SK-N-SH (cell line): ENCODE measurements around the gene ACVRL1. TPM values are rescaled to one million over a fixed set of nuclear protein-coding genes. Genes with fewer than 3 reads are reported as not detected.

Source experiments
- CTCF ChIA-PET: fragments of 300-600, 350-600 bp; formaldehyde crosslinking; extraction: SDS; loops from one replicate; lab custom pipeline; 2021; lab: Yijun Ruan, JAX
- POLR2A ChIA-PET: fragments of 350-600 bp; sonication (Branson Sonifier 250); formaldehyde crosslinking; extraction: SDS; loops from one replicate; lab custom pipeline; 2020; ENCODE audit warnings: antibody characterized with exemption, inconsistent platforms; lab: Yijun Ruan, JAX
- DNase-seq: peaks from one replicate; pipeline ENCODE4 v3.0.0; 2012
- H2AFZ ChIP-seq: fragments of 200-600 bp; sonication (generic); 2 replicates; pipeline ENCODE4 v1.8.1; 2016; ENCODE audit warnings: antibody characterized with exemption, mild to moderate bottlenecking, low read depth
- H3F3A ChIP-seq: fragments of 200-600 bp; sonication (generic); replicated peaks from 2 replicates; pipeline ENCODE3; 2016; ENCODE audit warnings: antibody characterized with exemption, mild to moderate bottlenecking; ENCODE audit not compliant: insufficient read depth
- H3K27ac ChIP-seq, 2 experiments: fragments of 200-500 bp in 1 of 2; fragments of 200-600 bp in 1 of 2; sonication (Bioruptor generic) in 1 of 2; sonication (generic), shearing (Covaris generic) in 1 of 2; 2 replicates each; pipeline versions ENCODE4 v1.5.1 to v1.6.1; 2014 to 2016; ENCODE audit warnings: low read depth in 2 of 2, inconsistent platforms in 1 of 2, low read length in 1 of 2, mild to moderate bottlenecking in 1 of 2, mixed read lengths in 1 of 2
- H3K27me3 ChIP-seq: fragments of 200-600 bp; sonication (generic), shearing (Covaris generic); 2 replicates; pipeline ENCODE4 v1.6.1; 2016; ENCODE audit warnings: mixed run types; ENCODE audit not compliant: insufficient read depth
- H3K36me3 ChIP-seq, 2 experiments: fragments of 200-500 bp in 1 of 2; fragments of 200-600 bp in 1 of 2; sonication (Bioruptor generic) in 1 of 2; sonication (generic) in 1 of 2; replicated peaks in 1 of 2; 2 replicates each; pipeline versions ENCODE3 to v1.5.1; 2014 to 2016; ENCODE audit warnings: low read length in 1 of 2, mild to moderate bottlenecking in 1 of 2; ENCODE audit not compliant: insufficient read depth in 2 of 2, control insufficient read depth in 1 of 2
- H3K4me1 ChIP-seq, 2 experiments: fragments of 200-500 bp in 1 of 2; fragments of 200-600 bp in 1 of 2; sonication (Bioruptor generic) in 1 of 2; sonication (generic), shearing (Covaris generic) in 1 of 2; 2 replicates each; pipeline versions ENCODE4 v1.5.1 to v1.6.1; 2014 to 2016; ENCODE audit warnings: low read depth in 1 of 2, low read length in 1 of 2, mixed run types in 1 of 2; ENCODE audit not compliant: insufficient read depth in 2 of 2, control insufficient read depth in 1 of 2
- H3K4me2 ChIP-seq: fragments of 200-600 bp; sonication (generic), shearing (Covaris generic); 2 replicates; pipeline ENCODE4 v1.6.1; 2017; ENCODE audit warnings: mixed run types
- H3K4me3 ChIP-seq, 2 experiments: fragments of 200-500 bp in 1 of 2; fragments of 200-600 bp in 1 of 2; sonication (Bioruptor generic) in 1 of 2; sonication (generic), shearing (Covaris generic) in 1 of 2; 2 replicates each; pipeline versions ENCODE4 v1.5.1 to v1.8.1; 2014 to 2016; ENCODE audit warnings: low read depth in 2 of 2, inconsistent platforms in 1 of 2, low read length in 1 of 2, mild to moderate bottlenecking in 1 of 2, mixed read lengths in 1 of 2, moderate library complexity in 1 of 2
- H3K79me2 ChIP-seq: fragments of 200-600 bp; sonication (generic); 2 replicates; pipeline ENCODE4 v1.8.1; 2017; ENCODE audit warnings: mild to moderate bottlenecking; ENCODE audit not compliant: insufficient read depth
- H3K9ac ChIP-seq: fragments of 200-600 bp; sonication (generic); 2 replicates; pipeline ENCODE4 v1.6.1; 2017; ENCODE audit warnings: mixed run types
- H3K9me2 ChIP-seq: fragments of 200-600 bp; sonication (generic); 2 replicates; pipeline ENCODE4 v1.6.1; 2017; ENCODE audit warnings: mixed run types
- H3K9me3 ChIP-seq: fragments of 200-600 bp; sonication (generic); 2 replicates; pipeline ENCODE4 v1.6.1; 2017; ENCODE audit warnings: mixed run types, mild to moderate bottlenecking, moderate library complexity
- H4K20me1 ChIP-seq: fragments of 200-600 bp; sonication (generic); 2 replicates; pipeline ENCODE4 v1.6.1; 2017; ENCODE audit warnings: mild to moderate bottlenecking, mixed run types; ENCODE audit not compliant: insufficient read depth
- CHD2 ChIP-seq: fragments of 150-350 bp; IDR thresholded peaks from 2 replicates; pipeline ENCODE4 v1.6.1; 2018; ENCODE audit warnings: low read length; ENCODE audit not compliant: partially characterized antibody
- EP300 ChIP-seq, 2 experiments: IDR thresholded peaks; 2 replicates each; pipeline versions ENCODE4 v1.4.0 to v1.6.1; 2012; ENCODE audit warnings: borderline replicate concordance in 1 of 2, low read depth in 1 of 2, low read length in 1 of 2
- FOXJ3 ChIP-seq: sonication (generic); formaldehyde crosslinking; IDR thresholded peaks from 2 replicates; pipeline ENCODE4 v1.5.1; 2020; ENCODE audit warnings: mild to moderate bottlenecking, missing genetic modification reagents
- FOXM1 ChIP-seq: IDR thresholded peaks from 2 replicates; pipeline ENCODE4 v1.4.0; 2012; ENCODE audit warnings: low read depth, mild to moderate bottlenecking
- GATA2 ChIP-seq: sonication (generic); formaldehyde crosslinking; IDR thresholded peaks from 2 replicates; pipeline ENCODE4 v1.5.0; 2020; ENCODE audit warnings: mild to moderate bottlenecking, missing genetic modification reagents
- MXI1 ChIP-seq: IDR thresholded peaks from 2 replicates; pipeline ENCODE4 v1.6.1; 2012; ENCODE audit warnings: mild to moderate bottlenecking, low read depth, low read length, improper control_type of control experiment
- NRF1 ChIP-seq: IDR thresholded peaks from 2 replicates; pipeline ENCODE4 v1.6.1; 2012; ENCODE audit warnings: low read depth, mild to moderate bottlenecking, low read length
- RCOR1 ChIP-seq: fragments of 150-350 bp; IDR thresholded peaks from 2 replicates; pipeline ENCODE4 v1.6.1; 2017; ENCODE audit warnings: antibody characterized with exemption, low read length
- RFX5 ChIP-seq: IDR thresholded peaks from 2 replicates; pipeline ENCODE4 v1.6.1; 2012; ENCODE audit warnings: mild to moderate bottlenecking, improper control_type of control experiment, low read length
- RXRA ChIP-seq: IDR thresholded peaks from 2 replicates; pipeline ENCODE4 v1.4.0; 2012; ENCODE audit warnings: low read depth, mild to moderate bottlenecking, borderline replicate concordance
- SMC3 ChIP-seq: IDR thresholded peaks from 2 replicates; pipeline ENCODE4 v1.6.1; 2012; ENCODE audit warnings: low read depth, low read length, improper control_type of control experiment
- TAF1 ChIP-seq: IDR thresholded peaks from 2 replicates; pipeline ENCODE4 v1.6.1; 2012; ENCODE audit warnings: low read depth, mild to moderate bottlenecking, low read length, moderate library complexity, borderline replicate concordance
- TCF12 ChIP-seq: IDR thresholded peaks from 2 replicates; pipeline ENCODE4 v1.4.0; 2012
- TEAD4 ChIP-seq: IDR thresholded peaks from 2 replicates; pipeline ENCODE4 v1.4.0; 2012; ENCODE audit warnings: mild to moderate bottlenecking, borderline replicate concordance; ENCODE audit not compliant: insufficient read depth
- YY1 ChIP-seq: IDR thresholded peaks from 2 replicates; pipeline ENCODE4 v1.4.0; 2012; ENCODE audit warnings: low read depth, mild to moderate bottlenecking
- WGBS: methylation state at CpG from one replicate; pipeline ENCODE4 v1.1.6; 2017; ENCODE audit warnings: low lambda C conversion rate; 5-methylcytosine and 5-hydroxymethylcytosine counted together
- polyA plus RNA-seq, 3 experiments: library from polyadenylated mRNA; depleted of rRNA; stranded (reverse); fragments of >200 nt; gene quantifications; 2 replicates each; pipeline ENCODE4 v1.2.3, GENCODE V29; 2012
- TF ChIP-seq, protein P1 (sequence below): IDR thresholded peaks from 2 replicates; pipeline ENCODE4 v1.4.0; 2012; ENCODE audit warnings: low read depth, borderline replicate concordance
- TF ChIP-seq, protein P2 (sequence below): fragments of 150-350 bp; IDR thresholded peaks from 2 replicates; pipeline ENCODE4 v1.6.1; 2017; ENCODE audit warnings: antibody characterized with exemption, low read length, low read depth, borderline replicate concordance
- TF ChIP-seq, protein P3 (sequence below): fragments of 200-600 bp; sonication (generic); IDR thresholded peaks from 2 replicates; pipeline ENCODE4 v1.6.1; 2017; ENCODE audit warnings: antibody characterized with exemption, mild to moderate bottlenecking, moderate library complexity
- TF ChIP-seq, protein P4 (sequence below): IDR thresholded peaks from 2 replicates; pipeline ENCODE4; 2012

Gene ACVRL1
- polyA plus RNA-seq, 1 of the 3 experiments (the other 2 are of a cell fraction), result 0.07 TPM

DNA sequence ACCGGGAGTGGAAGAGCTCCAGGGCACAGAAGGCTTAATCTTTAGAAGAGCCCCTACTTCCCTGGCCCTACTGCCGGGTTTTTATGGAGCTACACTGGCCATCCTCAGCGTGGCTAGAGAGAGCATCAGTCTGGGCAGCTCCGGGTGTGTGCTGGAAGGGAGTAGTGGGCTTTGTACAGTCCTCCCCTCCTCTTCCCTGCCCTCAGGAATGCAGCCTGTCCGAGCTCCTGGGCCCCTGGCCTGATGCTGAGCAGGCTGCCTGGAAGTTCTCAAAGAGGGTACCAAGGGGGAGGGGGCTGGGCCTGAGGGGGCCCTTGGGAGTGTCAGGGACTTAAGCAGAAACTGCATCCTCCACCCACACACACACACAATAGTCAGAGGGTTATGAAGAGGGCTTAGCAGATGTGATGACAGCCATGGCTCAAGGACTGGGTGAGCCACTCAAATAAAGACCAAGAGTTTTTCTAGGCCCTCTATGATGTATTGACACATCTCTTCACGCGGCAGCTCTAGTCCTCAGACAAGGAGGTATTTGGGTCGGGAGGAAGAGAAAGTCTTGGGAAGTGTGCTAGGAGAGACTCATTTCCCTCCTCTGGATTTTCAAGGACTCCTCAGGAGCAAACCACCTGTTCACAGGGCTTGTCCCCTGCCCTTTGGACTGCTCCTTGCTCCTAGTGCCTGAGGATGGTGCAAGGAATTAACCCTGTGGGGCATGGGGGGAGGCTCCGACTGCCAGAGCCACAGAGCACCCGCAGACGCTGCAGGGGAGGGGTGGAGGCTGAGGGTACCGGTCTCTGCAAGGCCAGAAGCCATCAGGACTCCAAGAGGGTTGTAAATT is 42.3 kb upstream of the ACVRL1 start:
- Histone ChIP-seq H3F3A (no peaks in the 10 kb centered on the region), H3K9me3 (no peaks in the 10 kb centered on the region), H3K27ac (no peak overlapping the region), H3K27me3 (no peaks in the 10 kb centered on the region; the same call in 1 of the 2 replicates), H3K79me2 (no peaks in the 10 kb centered on the region), H2AFZ (no peak overlapping the region), H3K9me2 (no peaks in the 10 kb centered on the region), H3K4me3 (no peak overlapping the region), H3K4me1 (peaks cover 0 to 45% of the 10 kb centered on the region in 2 experiments; a peak in 1 of 4 replicates), H3K36me3 (no peaks in the 10 kb centered on the region), H4K20me1 (no peaks in the 10 kb centered on the region), H3K4me2 (no peak overlapping the region), H3K9ac (no peak overlapping the region)
- TF ChIP-seq YY1, result no peak
- TF ChIP-seq NRF1, result no peak
- TF ChIP-seq SMC3, result no peak
- TF ChIP-seq RCOR1, result no peak
- TF ChIP-seq, protein P1, sequence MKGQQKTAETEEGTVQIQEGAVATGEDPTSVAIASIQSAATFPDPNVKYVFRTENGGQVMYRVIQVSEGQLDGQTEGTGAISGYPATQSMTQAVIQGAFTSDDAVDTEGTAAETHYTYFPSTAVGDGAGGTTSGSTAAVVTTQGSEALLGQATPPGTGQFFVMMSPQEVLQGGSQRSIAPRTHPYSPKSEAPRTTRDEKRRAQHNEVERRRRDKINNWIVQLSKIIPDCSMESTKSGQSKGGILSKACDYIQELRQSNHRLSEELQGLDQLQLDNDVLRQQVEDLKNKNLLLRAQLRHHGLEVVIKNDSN, result no peak
- TF ChIP-seq EP300 (IDR thresholded peaks at IDR 0.05; ENCODE audit: borderline replicate concordance in 1 of 2, low read depth in 1 of 2, low read length in 1 of 2), result no peak
- no peak for TF ChIP-seq RXRA
- no peak for TF ChIP-seq TEAD4
- TF ChIP-seq FOXM1, result no peak
- 85% methylated on average over 10 of the region's 12 CpGs for WGBS
- peak; percentile 52 for DNase-seq
- ChIA-PET POLR2A (interaction anchor here (1.0 kb wide), 1 partner anchor 20 kb away, joined by 3 read pairs; no protein-coding TSS in a partner anchor), CTCF (interaction anchor here (0.8 to 18.2 kb wide), 9 partner anchors 9 to 49 kb away, joined by 3 to 194 read pairs (median 4); a partner anchor contains a TSS)

DNA sequence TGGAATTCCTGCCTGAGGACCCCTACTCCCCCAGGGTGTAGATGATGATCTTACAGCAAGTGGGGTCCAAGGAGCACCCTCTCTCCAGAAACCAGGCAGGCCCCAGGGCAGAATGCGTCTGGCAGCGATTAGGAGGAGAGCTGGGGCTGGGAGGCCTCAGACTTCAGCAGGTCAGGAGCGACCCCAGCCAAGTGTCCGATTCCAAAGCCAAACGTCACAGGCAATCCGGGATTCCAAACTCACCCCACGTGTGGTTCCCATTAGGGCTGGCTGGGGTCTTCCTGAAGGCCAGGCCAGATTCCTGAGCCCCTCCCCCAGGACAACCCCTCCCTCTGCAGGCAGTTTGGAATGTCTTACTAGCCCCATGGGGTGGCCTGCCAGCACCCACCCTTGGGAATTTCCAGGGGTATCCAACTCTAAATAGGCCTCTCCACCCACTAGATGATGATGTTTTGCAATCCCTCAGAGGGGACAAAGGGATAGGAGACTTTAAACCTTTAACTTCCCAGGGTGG is 41.5 kb upstream of the ACVRL1 start:
- Histone ChIP-seq H3K4me2 (no peak overlapping the region), H3K4me1 (peaks cover 0 to 51% of the 10 kb centered on the region in 2 experiments; a peak in 1 of 4 replicates), H3K9me3 (no peaks in the 10 kb centered on the region), H2AFZ (no peak overlapping the region), H3K27me3 (no peaks in the 10 kb centered on the region; the same call in 1 of the 2 replicates), H3K9me2 (no peaks in the 10 kb centered on the region), H3K9ac (no peak overlapping the region), H3F3A (no peaks in the 10 kb centered on the region), H3K79me2 (no peaks in the 10 kb centered on the region), H3K27ac (no peak overlapping the region), H3K36me3 (no peaks in the 10 kb centered on the region), H3K4me3 (no peak overlapping the region), H4K20me1 (no peaks in the 10 kb centered on the region)
- POLR2A ChIA-PET, result no interaction called here
- CTCF ChIA-PET, result interaction anchor here (1.4 to 18.2 kb wide), 3 partner anchors 9 to 50 kb away, joined by 4 to 194 read pairs (median 7); a partner anchor contains a TSS
- DNase-seq, result peak; percentile 60
- WGBS, result no CpG with 5 or more reads among the region's 7 CpGs
- TF ChIP-seq, protein P2, sequence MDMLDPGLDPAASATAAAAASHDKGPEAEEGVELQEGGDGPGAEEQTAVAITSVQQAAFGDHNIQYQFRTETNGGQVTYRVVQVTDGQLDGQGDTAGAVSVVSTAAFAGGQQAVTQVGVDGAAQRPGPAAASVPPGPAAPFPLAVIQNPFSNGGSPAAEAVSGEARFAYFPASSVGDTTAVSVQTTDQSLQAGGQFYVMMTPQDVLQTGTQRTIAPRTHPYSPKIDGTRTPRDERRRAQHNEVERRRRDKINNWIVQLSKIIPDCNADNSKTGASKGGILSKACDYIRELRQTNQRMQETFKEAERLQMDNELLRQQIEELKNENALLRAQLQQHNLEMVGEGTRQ, result no peak
- no peak for TF ChIP-seq TEAD4
- TF ChIP-seq, protein P3, sequence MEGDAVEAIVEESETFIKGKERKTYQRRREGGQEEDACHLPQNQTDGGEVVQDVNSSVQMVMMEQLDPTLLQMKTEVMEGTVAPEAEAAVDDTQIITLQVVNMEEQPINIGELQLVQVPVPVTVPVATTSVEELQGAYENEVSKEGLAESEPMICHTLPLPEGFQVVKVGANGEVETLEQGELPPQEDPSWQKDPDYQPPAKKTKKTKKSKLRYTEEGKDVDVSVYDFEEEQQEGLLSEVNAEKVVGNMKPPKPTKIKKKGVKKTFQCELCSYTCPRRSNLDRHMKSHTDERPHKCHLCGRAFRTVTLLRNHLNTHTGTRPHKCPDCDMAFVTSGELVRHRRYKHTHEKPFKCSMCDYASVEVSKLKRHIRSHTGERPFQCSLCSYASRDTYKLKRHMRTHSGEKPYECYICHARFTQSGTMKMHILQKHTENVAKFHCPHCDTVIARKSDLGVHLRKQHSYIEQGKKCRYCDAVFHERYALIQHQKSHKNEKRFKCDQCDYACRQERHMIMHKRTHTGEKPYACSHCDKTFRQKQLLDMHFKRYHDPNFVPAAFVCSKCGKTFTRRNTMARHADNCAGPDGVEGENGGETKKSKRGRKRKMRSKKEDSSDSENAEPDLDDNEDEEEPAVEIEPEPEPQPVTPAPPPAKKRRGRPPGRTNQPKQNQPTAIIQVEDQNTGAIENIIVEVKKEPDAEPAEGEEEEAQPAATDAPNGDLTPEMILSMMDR, result no peak
- no peak for TF ChIP-seq YY1
- no peak for TF ChIP-seq GATA2 (CRISPR knock-in tag)
- TF ChIP-seq CHD2, result no peak
- TF ChIP-seq TAF1, result no peak
- no peak for TF ChIP-seq MXI1
- no peak for TF ChIP-seq TCF12
- TF ChIP-seq FOXM1, result no peak
- no peak for TF ChIP-seq RCOR1
- TF ChIP-seq FOXJ3 (CRISPR knock-in tag), result no peak
- no peak for TF ChIP-seq RFX5
- TF ChIP-seq, protein P4, sequence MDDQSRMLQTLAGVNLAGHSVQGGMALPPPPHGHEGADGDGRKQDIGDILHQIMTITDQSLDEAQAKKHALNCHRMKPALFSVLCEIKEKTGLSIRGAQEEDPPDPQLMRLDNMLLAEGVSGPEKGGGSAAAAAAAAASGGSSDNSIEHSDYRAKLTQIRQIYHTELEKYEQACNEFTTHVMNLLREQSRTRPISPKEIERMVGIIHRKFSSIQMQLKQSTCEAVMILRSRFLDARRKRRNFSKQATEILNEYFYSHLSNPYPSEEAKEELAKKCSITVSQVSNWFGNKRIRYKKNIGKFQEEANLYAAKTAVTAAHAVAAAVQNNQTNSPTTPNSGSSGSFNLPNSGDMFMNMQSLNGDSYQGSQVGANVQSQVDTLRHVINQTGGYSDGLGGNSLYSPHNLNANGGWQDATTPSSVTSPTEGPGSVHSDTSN, result no peak
